HG02678 (cell line): ENCODE results near the gene XKR7.
"Not testable (repeated sequence)": the region's sequence is repeated elsewhere in the genome, so short reads cannot be mapped to it uniquely, and the experiment has no call there.

Source experiments
- ATAC-seq: cut with Tn5 transposase; IDR thresholded peaks from one replicate; pipeline ENCODE4 v1.9.1; 2021; ENCODE audit warnings: mild to moderate bottlenecking, moderate library complexity; ENCODE audit not compliant: unreplicated experiment

The XKR7 gene

GRCh38 chr20:31967830-31968249, at the start of gene XKR7:
XKR7 (plus strand) TSS chr20:31968151; CDS start chr20:31968176, 25 bp downstream.
- no peak for ATAC-seq

DNA sequence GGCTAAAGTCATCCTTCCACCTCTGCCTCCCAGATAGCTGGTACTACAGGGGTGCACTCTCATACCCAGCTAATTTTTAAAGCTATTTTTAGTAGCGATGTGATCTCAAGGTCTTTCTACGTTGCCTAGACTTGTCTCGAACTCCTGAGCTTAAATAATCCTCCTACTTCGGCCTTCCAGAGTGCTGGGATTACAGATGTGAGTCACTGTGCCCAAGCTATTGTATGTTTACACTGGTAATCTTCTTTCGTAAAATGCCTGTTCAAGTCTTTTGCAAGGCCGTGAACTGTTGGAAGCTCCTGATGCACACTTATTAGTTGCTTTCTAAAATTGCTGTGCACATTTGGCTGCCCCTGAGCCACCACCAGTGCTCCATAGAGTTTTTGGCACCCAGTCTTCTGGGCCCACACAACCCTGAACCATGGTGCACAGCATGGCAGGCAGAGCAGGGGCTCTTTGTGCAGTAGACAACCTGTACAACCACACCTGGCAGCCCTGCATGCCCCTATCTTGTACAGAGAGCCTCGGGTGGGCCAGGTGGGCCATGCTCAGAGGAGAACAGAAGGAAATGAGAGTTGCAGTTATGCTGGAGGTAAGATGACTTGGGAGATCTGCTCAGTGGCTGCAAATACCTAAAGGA, 49.4 kb upstream of the XKR7 start:
- no peak for ATAC-seq

DNA sequence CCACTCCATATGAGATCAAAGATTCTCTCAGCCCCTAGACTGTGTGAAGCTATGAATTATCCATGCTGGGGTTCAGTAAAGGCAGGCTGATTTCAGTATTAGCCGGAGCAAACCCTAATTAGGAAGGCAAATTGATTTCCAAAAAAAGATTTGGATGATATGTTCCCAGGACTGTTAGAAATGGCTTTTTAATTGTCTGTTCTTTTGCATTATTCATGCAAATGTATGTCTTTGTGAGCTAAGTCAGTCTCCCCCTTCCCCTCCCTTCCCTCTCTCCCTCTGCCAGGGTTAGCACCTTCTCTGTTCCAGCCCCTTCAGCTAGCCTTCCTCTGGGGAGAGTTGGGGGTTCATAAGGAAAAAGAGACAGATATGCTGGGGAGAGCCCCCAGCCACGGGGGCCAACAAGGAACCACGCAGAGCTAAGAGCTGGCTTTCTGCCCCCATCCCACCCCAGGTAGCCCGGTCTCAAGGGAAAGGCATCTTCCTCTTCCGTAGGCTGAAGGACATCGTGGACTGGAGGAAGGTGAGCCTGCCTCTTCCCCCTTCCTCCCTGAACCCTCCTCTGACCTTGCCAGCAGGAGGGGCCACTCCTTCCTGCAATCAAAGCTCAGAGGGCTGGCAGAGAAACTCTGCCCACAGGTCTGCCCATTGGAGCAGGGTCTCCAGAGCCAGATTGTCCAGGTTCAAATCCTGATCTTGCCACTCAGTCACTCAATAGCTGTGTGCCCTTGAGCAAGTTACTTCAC, 48.4 kb upstream of the XKR7 start:
- no peak for ATAC-seq

GRCh38 chr20:31920275-31920855, 47.6 kb upstream of the XKR7 start:
- no peak for ATAC-seq

DNA sequence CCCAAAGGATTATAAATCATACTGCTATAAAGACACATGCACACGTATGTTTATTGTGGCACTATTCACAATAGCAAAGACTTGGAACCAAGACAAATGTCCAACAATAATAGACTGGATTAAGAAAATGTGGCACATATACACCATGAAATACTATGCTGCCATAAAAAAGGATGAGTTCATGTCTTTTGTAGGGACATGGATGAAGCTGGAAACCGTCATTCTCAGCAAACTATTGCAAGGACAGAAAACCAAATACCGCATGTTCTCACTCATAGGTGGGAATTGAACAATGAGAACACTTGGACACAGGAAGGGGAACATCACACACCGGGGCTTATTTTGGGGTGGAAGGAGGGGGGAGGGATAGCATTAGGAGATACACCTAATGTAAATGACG, 46.5 kb upstream of the XKR7 start:
- ATAC-seq: not testable (repeated sequence)

- ATAC-seq: no peak
These were observed 45.8 kb upstream of the XKR7 start for GRCh38 chr20:31922181-31922580.

- ATAC-seq: no peak
These were observed 45.4 kb upstream of the XKR7 start for GRCh38 chr20:31922588-31922987.

- ATAC-seq: peak; percentile 79
These were observed 44.3 kb upstream of the XKR7 start for GRCh38 chr20:31923388-31924331.

DNA sequence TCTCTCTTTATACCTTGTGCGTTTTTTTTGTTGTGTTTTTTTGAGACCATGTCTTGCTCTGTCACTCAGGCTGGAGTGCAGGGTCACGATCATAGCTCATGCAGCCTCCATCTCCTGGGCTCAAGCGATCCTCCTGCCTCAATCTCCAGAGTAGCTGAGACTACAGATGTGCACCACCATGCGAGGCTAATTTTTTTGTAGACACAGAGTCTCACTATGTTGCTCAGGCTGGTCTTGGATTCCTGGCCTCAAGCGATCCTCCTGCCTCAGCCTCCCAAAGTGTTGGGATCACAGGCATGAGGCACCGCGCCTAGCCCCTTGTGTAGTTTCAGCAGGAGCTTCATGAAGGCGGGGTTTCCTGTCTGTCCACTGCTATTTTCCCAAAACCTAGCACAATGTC, 43.4 kb upstream of the XKR7 start:
- no peak for ATAC-seq

GRCh38 chr20:31925631-31926030, 42.3 kb upstream of the XKR7 start:
- ATAC-seq: no peak

- no peak for ATAC-seq
These were observed 41.5 kb upstream of the XKR7 start for GRCh38 chr20:31926493-31926892.

- no peak for ATAC-seq
These were observed 40.3 kb upstream of the XKR7 start for GRCh38 chr20:31927627-31928159.

- ATAC-seq: not testable (repeated sequence)
These were observed 38.3 kb upstream of the XKR7 start for GRCh38 chr20:31929631-31930030.

DNA sequence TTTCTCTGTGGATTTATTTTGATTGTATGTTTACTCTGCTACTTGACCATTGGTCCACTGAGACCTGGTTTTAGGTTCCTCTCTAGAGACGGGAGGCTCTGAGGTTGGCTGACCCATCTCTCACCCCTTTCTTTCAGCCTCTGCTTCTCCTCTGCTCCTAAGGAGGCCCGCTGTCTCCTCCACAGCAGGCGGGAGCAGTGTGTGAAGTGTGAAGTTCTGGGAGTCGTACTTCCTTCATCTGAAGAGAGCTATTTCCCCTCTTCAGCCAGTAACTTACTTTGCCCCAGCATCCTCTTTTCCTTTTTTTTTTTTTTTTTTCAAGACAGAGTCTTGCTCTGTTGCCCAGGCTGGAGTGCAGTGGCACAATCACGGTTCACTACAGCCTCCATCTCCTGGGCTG, 37.2 kb upstream of the XKR7 start:
- ATAC-seq: no peak

GRCh38 chr20:31933698-31934097, 34.3 kb upstream of the XKR7 start:
- no peak for ATAC-seq

DNA sequence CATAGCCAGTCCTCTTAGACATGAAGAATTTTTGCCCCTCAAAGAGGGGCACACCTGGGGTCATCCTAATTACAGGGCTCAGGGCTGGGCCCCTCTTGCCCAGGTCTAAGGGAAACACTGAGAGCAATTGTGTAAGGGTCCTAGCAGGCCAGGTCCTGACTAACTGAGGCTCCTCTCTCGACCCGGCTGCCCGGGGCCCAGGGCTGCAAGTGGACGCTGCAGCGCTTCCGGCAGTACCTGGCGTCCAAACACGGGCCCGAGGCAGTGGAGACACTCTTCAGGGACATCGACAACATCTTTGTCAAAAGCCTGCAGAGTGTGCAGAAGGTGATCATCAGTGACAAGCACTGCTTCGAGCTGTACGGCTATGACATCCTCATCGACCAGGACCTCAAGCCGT, 33.5 kb upstream of the XKR7 start:
- no peak for ATAC-seq

DNA sequence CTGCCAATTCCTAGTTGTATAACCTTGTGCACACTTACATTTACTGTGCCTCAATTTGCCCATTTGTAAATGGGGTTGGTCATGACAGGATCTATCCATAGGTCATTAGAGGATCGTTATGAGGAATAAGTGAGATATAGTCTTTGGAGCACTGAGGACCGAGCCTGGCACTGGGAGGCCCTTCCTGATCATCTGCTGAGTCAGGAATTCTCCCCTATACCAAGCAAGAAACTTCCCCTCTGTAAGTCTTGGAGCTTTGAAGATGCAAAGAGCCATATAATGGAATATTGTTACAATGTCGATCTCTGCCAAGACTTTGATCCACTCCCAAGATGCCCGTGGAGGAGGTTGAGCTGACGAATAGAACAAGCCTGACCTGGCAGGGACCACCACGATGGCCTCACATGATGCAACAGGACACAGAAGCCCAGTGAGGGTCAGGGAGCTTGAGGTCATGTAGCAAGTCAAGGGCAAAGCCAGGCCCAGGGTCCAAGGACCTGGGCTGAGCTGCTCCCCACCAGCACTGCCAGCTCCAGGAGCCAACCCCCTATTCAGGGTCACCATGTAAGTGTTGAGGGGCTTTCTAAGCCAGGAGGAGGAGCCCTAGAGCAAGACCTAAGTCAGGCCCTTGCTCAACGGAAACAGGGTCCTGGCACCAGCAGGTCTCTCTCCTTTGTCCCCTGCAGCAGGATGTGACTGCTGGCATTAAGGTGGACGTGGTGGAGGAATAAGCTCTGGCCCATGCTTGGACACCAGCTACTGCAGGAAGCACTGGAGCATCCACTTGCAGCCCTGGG, 32.8 kb upstream of the XKR7 start:
- ATAC-seq: no peak

DNA sequence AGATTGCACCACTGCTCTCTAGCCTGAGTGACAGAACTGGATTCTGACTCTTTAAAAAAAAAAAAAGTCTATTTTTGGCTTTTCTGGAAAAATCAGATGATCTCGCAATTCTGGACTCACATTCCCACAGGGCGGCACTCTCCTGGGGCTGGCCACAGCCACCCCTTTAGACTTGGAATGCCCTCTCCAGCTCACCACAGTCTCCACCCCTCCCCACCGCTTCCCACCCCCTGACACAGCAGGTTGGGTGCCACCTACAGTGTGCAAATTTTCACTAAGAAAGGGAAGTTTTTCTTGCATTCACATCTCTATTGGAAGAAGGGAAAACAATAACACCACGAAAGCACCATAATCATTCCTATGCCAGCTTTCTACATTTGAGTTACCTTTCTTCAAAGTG, 31.5 kb upstream of the XKR7 start:
- no peak for ATAC-seq

DNA sequence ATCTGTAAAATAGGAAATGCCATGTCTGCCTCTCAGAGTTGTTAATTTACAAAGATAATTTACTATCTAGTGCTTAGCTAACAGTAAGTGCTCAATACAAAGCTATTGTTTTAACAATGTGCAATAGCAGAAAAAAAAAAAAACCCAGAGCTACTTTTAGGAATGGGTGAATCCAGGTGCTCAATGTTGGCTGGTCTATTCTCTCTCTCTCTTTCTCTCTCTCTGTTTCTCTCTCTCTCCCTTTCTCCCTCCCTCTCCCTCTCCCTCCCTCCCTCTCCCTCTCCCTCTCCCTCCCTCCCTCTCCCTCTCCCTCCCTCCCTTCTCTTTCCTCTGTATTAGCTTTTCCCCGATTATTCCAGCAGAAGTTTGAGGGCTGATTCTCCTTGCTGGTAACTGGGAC, 30.1 kb upstream of the XKR7 start:
- no peak for ATAC-seq

DNA sequence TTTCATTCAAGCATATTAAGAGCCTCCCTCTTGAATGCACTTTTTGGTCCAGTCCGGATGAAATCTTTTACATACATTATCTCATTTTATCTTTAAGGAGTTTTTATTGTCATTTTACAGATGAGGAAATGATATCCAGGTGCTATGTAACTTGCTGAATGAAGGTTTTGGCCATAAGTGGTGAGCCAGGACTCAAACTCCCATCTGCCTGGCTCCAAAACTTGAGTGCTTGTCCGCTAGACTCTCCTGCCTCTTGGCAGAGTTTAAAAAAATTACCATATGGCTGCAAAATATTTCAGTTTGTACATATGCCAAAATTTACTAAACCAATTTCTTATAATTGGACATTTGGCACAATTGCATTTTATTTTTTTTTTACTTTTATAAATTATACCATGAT, 28.3 kb upstream of the XKR7 start:
- no peak for ATAC-seq
